Neuronal stem cell (in vitro differentiated cells): Measurements from ENCODE around the gene S100A6.
A peak's percentile ranks its signal among the peaks of the same experiment; 100 is the strongest.

Experiments used
- DNase-seq: peaks from one replicate; pipeline ENCODE4 v3.0.0-alpha.2; 2013; ENCODE audit warnings: low spot score
- H2AFZ ChIP-seq: one replicate; pipeline ENCODE4 v1.6.1; 2013; ENCODE audit warnings: mild to moderate bottlenecking, low read length, inconsistent platforms
- H2AK5ac ChIP-seq: 2 replicates; pipeline ENCODE4 v1.6.1; 2013; ENCODE audit warnings: low read depth, mild to moderate bottlenecking, inconsistent platforms, low read length, moderate library complexity, mixed read lengths
- H2BK120ac ChIP-seq: 2 replicates; pipeline ENCODE4 v1.6.1; 2013; ENCODE audit warnings: low read depth, mild to moderate bottlenecking, inconsistent platforms, low read length, moderate library complexity, mixed read lengths
- H2BK12ac ChIP-seq: one replicate; pipeline ENCODE4 v1.6.1; 2013; ENCODE audit warnings: low read length, inconsistent platforms
- H2BK15ac ChIP-seq: 2 replicates; pipeline ENCODE4 v1.6.1; 2013; ENCODE audit warnings: mild to moderate bottlenecking, low read length, inconsistent platforms, mixed read lengths
- H2BK5ac ChIP-seq: one replicate; pipeline ENCODE4 v1.6.1; 2013; ENCODE audit warnings: inconsistent platforms, mild to moderate bottlenecking, low read length, moderate library complexity
- H3K14ac ChIP-seq: one replicate; pipeline ENCODE4 v1.6.1; 2013; ENCODE audit warnings: low read length, inconsistent platforms
- H3K18ac ChIP-seq: 2 replicates; pipeline ENCODE4 v1.6.1; 2013; ENCODE audit warnings: low read length, inconsistent platforms
- H3K23ac ChIP-seq: 2 replicates; pipeline ENCODE4 v1.6.1; 2013; ENCODE audit warnings: low read depth, mild to moderate bottlenecking, mixed read lengths, low read length, inconsistent platforms; ENCODE audit not compliant: poor library complexity
- H3K27ac ChIP-seq: replicated peaks from 3 replicates; pipeline ENCODE4 v1.5.1; 2013; ENCODE audit warnings: low read length, inconsistent platforms
- H3K27me3 ChIP-seq, 3 experiments: 2 replicates each; pipeline ENCODE4 v1.6.1; 2013; ENCODE audit warnings: low read length in 3 of 3, mild to moderate bottlenecking in 2 of 3, inconsistent platforms in 1 of 3, low read depth in 1 of 3, mixed read lengths in 1 of 3, moderate library complexity in 1 of 3; ENCODE audit not compliant: control insufficient read depth in 3 of 3, insufficient read depth in 3 of 3
- H3K36me3 ChIP-seq, 2 donors: replicated peaks in 1 of 2; 2 replicates each; pipeline ENCODE4 v1.6.1; 2013; ENCODE audit warnings: low read length in 2 of 2; ENCODE audit not compliant: control insufficient read depth in 2 of 2, insufficient read depth in 2 of 2
- H3K4ac ChIP-seq: 2 replicates; pipeline ENCODE4 v1.6.1; 2013; ENCODE audit warnings: inconsistent platforms, mild to moderate bottlenecking, low read length, moderate library complexity
- H3K4me1 ChIP-seq, 2 donors: 1 replicate in 1 of 2; 2 replicates in 1 of 2; pipeline ENCODE4 v1.6.1; 2013; ENCODE audit warnings: low read length in 2 of 2, low read depth in 1 of 2; ENCODE audit not compliant: control insufficient read depth in 2 of 2, insufficient read depth in 1 of 2
- H3K4me2 ChIP-seq: one replicate; pipeline ENCODE4 v1.6.1; 2013; ENCODE audit warnings: mild to moderate bottlenecking, low read length, inconsistent platforms; ENCODE audit not compliant: insufficient read depth, poor library complexity, severe bottlenecking
- H3K4me3 ChIP-seq, 2 donors: 2 replicates each; pipeline ENCODE4 v1.5.1; 2013; ENCODE audit warnings: low read length in 2 of 2, mild to moderate bottlenecking in 2 of 2, inconsistent platforms in 1 of 2, moderate library complexity in 1 of 2
- H3K79me1 ChIP-seq: one replicate; pipeline ENCODE4 v1.6.1; 2013; ENCODE audit warnings: low read depth, mild to moderate bottlenecking, inconsistent platforms, low read length, moderate library complexity
- H3K9ac ChIP-seq: one replicate; pipeline ENCODE4 v1.6.1; 2013; ENCODE audit warnings: mild to moderate bottlenecking, low read depth, low read length, inconsistent platforms; ENCODE audit not compliant: poor library complexity
- H3K9me3 ChIP-seq, 2 donors: replicated peaks in 1 of 2; 2 replicates each; pipeline versions ENCODE3 to v1.6.1; 2013; ENCODE audit warnings: low read length in 2 of 2, mild to moderate bottlenecking in 2 of 2, inconsistent platforms in 1 of 2, low read depth in 1 of 2, mixed read lengths in 1 of 2, moderate library complexity in 1 of 2; ENCODE audit not compliant: control insufficient read depth in 2 of 2, insufficient read depth in 1 of 2
- H4K8ac ChIP-seq: one replicate; pipeline ENCODE4 v1.6.1; 2013; ENCODE audit warnings: low read depth, mild to moderate bottlenecking, inconsistent platforms, low read length, moderate library complexity
- H4K91ac ChIP-seq: one replicate; pipeline ENCODE4 v1.6.1; 2013; ENCODE audit warnings: low read length, low read depth, mild to moderate bottlenecking, inconsistent platforms; ENCODE audit not compliant: poor library complexity
- WGBS, 2 donors: extraction: QIAGEN DNeasy Blood & Tissue Kit; methylation state at CpG; one replicate each; pipeline ENCODE4 v1.1.7; 2013; ENCODE audit warnings: missing lambda C conversion rate in 2 of 2, mixed read lengths in 1 of 2; ENCODE audit not compliant: insufficient read length in 2 of 2, insufficient replicate concordance in 1 of 2; ENCODE audit errors: extremely low coverage in 2 of 2; 5-methylcytosine and 5-hydroxymethylcytosine counted together

S100A6 gene

DNA sequence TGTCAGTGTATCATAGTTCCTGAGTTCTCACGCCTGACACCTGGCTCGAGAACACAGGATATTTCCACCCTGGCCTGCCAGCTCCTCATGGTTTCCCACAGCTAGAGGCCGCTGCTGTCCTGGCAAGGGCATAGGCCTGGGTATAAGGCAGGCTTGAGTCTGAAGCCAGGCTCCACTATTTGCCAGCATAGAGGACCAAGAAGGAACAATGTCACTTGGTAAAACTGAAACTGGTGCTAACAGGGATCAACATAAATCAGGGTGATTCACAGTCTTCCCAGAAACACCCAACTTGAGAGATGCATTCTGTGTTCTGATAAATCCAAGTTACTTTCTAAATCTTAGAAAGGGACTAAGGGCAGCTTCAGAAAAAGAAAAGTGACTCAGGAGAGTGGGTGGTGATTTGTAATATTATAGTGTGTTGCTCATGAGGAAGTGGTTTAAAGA is 36.8 kb upstream of the S100A6 start:
- Histone ChIP-seq H3K4me1 (peaks cover 8 to 9% of the 10 kb centered on the region in 2 donors), H3K4ac (no peak overlapping the region), H3K27ac (no peak overlapping the region), H2BK12ac (no peak overlapping the region), H3K79me1 (no peaks in the 10 kb centered on the region), H2AFZ (peak overlapping the region; percentile 45), H3K14ac (no peak overlapping the region), H3K4me3 (no peak overlapping the region), H2BK5ac (no peak overlapping the region), H2AK5ac (no peak overlapping the region), H4K91ac (no peak overlapping the region), H3K9me3 (no peaks in the 10 kb centered on the region), H2BK120ac (no peak overlapping the region), H3K9ac (no peak overlapping the region), H3K4me2 (no peak overlapping the region), H3K27me3 (no peaks in the 10 kb centered on the region), H4K8ac (no peak overlapping the region), H2BK15ac (no peak overlapping the region), H3K18ac (no peak overlapping the region), H3K36me3 (no peaks in the 10 kb centered on the region), H3K23ac (no peak overlapping the region)
- no peak for DNase-seq
- no CpG with 5 or more reads among the region's 3 CpGs for WGBS, 2 donors

DNA sequence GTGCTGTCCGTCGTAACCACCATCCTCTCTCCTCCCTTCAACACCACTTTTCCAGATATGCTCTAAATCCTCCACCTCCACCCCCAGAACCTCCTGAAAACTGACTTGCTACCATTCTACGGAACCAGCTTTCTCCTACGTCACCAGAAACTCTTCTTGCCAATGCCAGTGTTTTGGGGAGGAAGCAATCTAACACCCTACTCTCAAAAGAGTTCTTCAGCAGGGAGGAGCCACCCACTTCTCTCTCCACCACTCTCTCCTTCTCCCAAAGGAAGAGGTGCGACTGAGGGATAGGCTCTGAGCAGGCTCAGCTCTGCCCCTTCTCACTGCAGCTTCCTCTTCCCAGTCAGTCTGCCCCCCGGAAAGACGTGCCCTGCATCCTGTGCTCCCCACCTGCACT is 35.9 kb upstream of the S100A6 start:
- peak overlapping the region; percentile 2 for H2BK120ac ChIP-seq
- no peak for DNase-seq
- H3K36me3 ChIP-seq = no peaks in the 10 kb centered on the region
- no peak overlapping the region for H4K91ac ChIP-seq
- no peak overlapping the region for H4K8ac ChIP-seq
- no peak overlapping the region for H2AK5ac ChIP-seq
- H2BK15ac ChIP-seq = no peak overlapping the region
- no peaks in the 10 kb centered on the region for H3K9me3 ChIP-seq
- H2BK5ac ChIP-seq = no peak overlapping the region
- H3K27ac ChIP-seq = no peak overlapping the region
- no peak overlapping the region for H2BK12ac ChIP-seq
- peak overlapping the region; percentile 62 for H2AFZ ChIP-seq
- H3K4me2 ChIP-seq = no peak overlapping the region
- no CpG with 5 or more reads among the region's 7 CpGs for WGBS, 2 donors
- peak overlapping the region; percentile 2 for H3K14ac ChIP-seq
- no peaks in the 10 kb centered on the region for H3K79me1 ChIP-seq
- H3K4me1 ChIP-seq = peaks cover 14 to 16% of the 10 kb centered on the region in 2 donors
- H3K18ac ChIP-seq = no peak overlapping the region
- H3K23ac ChIP-seq = no peak overlapping the region
- no peak overlapping the region for H3K4ac ChIP-seq
- H3K27me3 ChIP-seq = no peaks in the 10 kb centered on the region
- H3K9ac ChIP-seq = no peak overlapping the region
- H3K4me3 ChIP-seq = no peak overlapping the region

DNA sequence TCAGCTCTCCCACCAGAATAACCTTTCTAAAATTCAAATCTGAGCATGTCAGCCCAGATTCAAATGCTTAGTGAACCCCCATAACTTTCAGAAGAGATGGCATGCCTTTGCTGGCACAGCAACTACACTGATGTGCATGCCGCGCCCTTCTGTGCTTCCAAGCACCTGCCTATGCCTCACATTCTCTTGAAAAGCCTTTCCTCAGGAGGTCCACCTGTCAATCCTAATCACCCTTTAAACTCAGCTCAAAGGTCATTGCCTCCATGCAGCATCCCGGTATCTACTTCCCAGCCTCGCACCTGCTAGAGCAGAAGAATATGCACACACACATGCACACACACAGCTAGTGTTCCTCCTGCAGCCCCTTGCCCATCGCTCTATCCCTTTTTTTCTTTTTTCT is 35.1 kb upstream of the S100A6 start:
- no peak overlapping the region for H4K8ac ChIP-seq
- no peaks in the 10 kb centered on the region for H3K9me3 ChIP-seq
- no peak overlapping the region for H2BK12ac ChIP-seq
- no peak overlapping the region for H3K23ac ChIP-seq
- no peak overlapping the region for H3K4ac ChIP-seq
- WGBS, 2 donors = no CpG with 5 or more reads among the region's 5 CpGs
- peak overlapping the region; percentile 61 for H3K9ac ChIP-seq
- H3K18ac ChIP-seq = no peak overlapping the region
- no peak overlapping the region for H2BK120ac ChIP-seq
- no peak for DNase-seq
- H3K14ac ChIP-seq = no peak overlapping the region
- no peak overlapping the region for H3K4me2 ChIP-seq
- no peak overlapping the region for H3K27ac ChIP-seq
- no peak overlapping the region for H2BK15ac ChIP-seq
- H3K4me1 ChIP-seq = peaks cover 19 to 24% of the 10 kb centered on the region in 2 donors
- no peak overlapping the region for H2BK5ac ChIP-seq
- H4K91ac ChIP-seq = no peak overlapping the region
- no peak overlapping the region for H2AK5ac ChIP-seq
- H3K79me1 ChIP-seq = no peaks in the 10 kb centered on the region
- H3K27me3 ChIP-seq = no peaks in the 10 kb centered on the region
- H3K4me3 ChIP-seq = no peak overlapping the region
- no peak overlapping the region for H2AFZ ChIP-seq
- H3K36me3 ChIP-seq = no peaks in the 10 kb centered on the region

DNA sequence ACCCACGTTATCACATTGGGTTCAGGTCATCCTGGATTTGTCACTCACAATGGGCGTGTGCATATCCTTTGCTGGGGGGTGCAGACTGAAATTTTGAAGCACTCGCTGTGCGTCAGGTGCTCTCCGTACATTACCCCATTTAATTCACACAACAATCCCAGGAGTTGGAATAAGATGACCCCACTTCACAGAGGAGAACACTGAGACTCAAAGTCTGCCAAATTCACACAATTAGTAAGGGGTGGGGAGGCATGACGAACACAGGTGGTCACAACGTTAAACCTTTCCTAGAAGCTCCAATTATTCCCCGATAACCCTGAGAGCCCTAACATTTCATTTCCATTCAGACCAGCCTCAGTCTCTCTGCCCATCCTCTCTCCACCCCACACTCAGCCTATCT is 33.7 kb upstream of the S100A6 start:
- Histone ChIP-seq H3K27me3 (no peaks in the 10 kb centered on the region), H3K4me3 (no peak overlapping the region), H3K27ac (no peak overlapping the region), H3K36me3 (no peaks in the 10 kb centered on the region), H3K4me2 (no peak overlapping the region), H3K9ac (no peak overlapping the region), H4K91ac (no peak overlapping the region), H2BK120ac (no peak overlapping the region), H2AK5ac (no peak overlapping the region), H2BK12ac (no peak overlapping the region), H3K4ac (no peak overlapping the region), H3K79me1 (no peaks in the 10 kb centered on the region), H2BK5ac (no peak overlapping the region), H4K8ac (no peak overlapping the region), H3K9me3 (no peaks in the 10 kb centered on the region), H3K23ac (no peak overlapping the region), H2AFZ (no peak overlapping the region), H3K18ac (no peak overlapping the region), H3K4me1 (peaks cover 22 to 26% of the 10 kb centered on the region in 2 donors), H2BK15ac (peak overlapping the region; percentile 38), H3K14ac (no peak overlapping the region)
- WGBS, 2 donors = no CpG with 5 or more reads among the region's 8 CpGs
- DNase-seq = no peak
